Suprapubic skin (tissue), 4 donors: ENCODE results near the gene PKP1. TPM values are rescaled to one million over a fixed set of nuclear protein-coding genes. Genes with fewer than 3 reads are reported as not detected.

ENCODE experiments used
- DNase-seq, 2 donors: peaks; one replicate each; pipeline ENCODE4 v3.0.0-alpha.2; 2019; ENCODE audit warnings: low spot score in 2 of 2
- H3K27ac ChIP-seq: fragments of 200-600 bp; sonication (generic); one replicate; pipeline ENCODE4 v1.5.1; 2019
- H3K27me3 ChIP-seq: fragments of 200-600 bp; sonication (generic); one replicate; pipeline ENCODE4 v1.5.1; 2019
- H3K36me3 ChIP-seq: fragments of 200-600 bp; sonication (generic); one replicate; pipeline ENCODE4 v1.5.1; 2019
- H3K4me1 ChIP-seq: fragments of 200-600 bp; sonication (generic); one replicate; pipeline ENCODE4 v1.5.1; 2019
- H3K4me3 ChIP-seq: fragments of 200-600 bp; sonication (generic); one replicate; pipeline ENCODE4 v1.5.1; 2019; ENCODE audit warnings: mild to moderate bottlenecking
- H3K9me3 ChIP-seq: fragments of 200-600 bp; sonication (generic); one replicate; pipeline ENCODE4 v1.5.1; 2019
- CTCF ChIP-seq, 2 donors: fragments of 200-600 bp in 1 of 2; fragments of 450-650 bp in 1 of 2; sonication (generic) in 1 of 2; IDR thresholded peaks; one replicate each; pipeline ENCODE4 v1.5.1; 2016 to 2019; ENCODE audit warnings: antibody characterized with exemption in 2 of 2, mild to moderate bottlenecking in 1 of 2, moderate library complexity in 1 of 2
- EP300 ChIP-seq: sonication (generic); formaldehyde crosslinking; IDR thresholded peaks from one replicate; pipeline ENCODE4 v1.6.1; 2017; ENCODE audit warnings: antibody characterized with exemption
- POLR2A ChIP-seq, 2 donors: fragments of 450-650 bp; IDR thresholded peaks; one replicate each; pipeline ENCODE4 v1.6.1; 2017; ENCODE audit warnings: antibody characterized with exemption in 2 of 2, mild to moderate bottlenecking in 2 of 2, moderate library complexity in 2 of 2
- POLR2AphosphoS5 ChIP-seq, 3 donors: sonication (generic); formaldehyde crosslinking; IDR thresholded peaks; one replicate each; pipeline ENCODE4 v1.6.1; 2017; ENCODE audit warnings: antibody characterized with exemption in 3 of 3
- WGBS: methylation state at CpG from one replicate; pipeline ENCODE4 v1.1.5; 2018; 5-methylcytosine and 5-hydroxymethylcytosine counted together
- total RNA-seq, 4 donors: library from RNA; depleted of rRNA; stranded (reverse); fragments of >200 nt; gene quantifications; one replicate each; pipeline ENCODE4 v1.1.0, GENCODE V29; 2016

The PKP1 gene
- total RNA-seq, 4 donors from 2014 or later, result 888 to 1,187 (median 1,096) TPM

- TF ChIP-seq EP300 (no peak), CTCF (IDR thresholded peaks at IDR 0.05) (no peak), POLR2AphosphoS5 (IDR thresholded peaks at IDR 0.05) (no peak), POLR2A (IDR thresholded peaks at IDR 0.05) (no peak)
- 87% methylated on average over 7 of the region's 8 CpGs for WGBS
- peak in 1 of 2 donors; percentile 68 for DNase-seq
- no peaks in the 10 kb centered on the region for H3K36me3 ChIP-seq
- no peak overlapping the region for H3K27ac ChIP-seq
- peaks cover 37% of the 10 kb centered on the region for H3K4me1 ChIP-seq
- H3K27me3 ChIP-seq, result peaks cover 9% of the 10 kb centered on the region
- H3K4me3 ChIP-seq, result no peak overlapping the region
- H3K9me3 ChIP-seq, result no peaks in the 10 kb centered on the region
These were observed 21.3 kb upstream of the PKP1 start for GRCh38 chr1:201261771-201262547.

GRCh38 chr1:201262963-201263608, 20.2 kb upstream of the PKP1 start:
- WGBS, result 89% methylated on average over 7 of the region's 7 CpGs
- peaks cover 48% of the 10 kb centered on the region for H3K4me1 ChIP-seq
- no peaks in the 10 kb centered on the region for H3K36me3 ChIP-seq
- H3K4me3 ChIP-seq, result no peak overlapping the region
- no peak overlapping the region for H3K27ac ChIP-seq
- H3K9me3 ChIP-seq, result no peaks in the 10 kb centered on the region
- peak in 1 of 2 donors; percentile 47 for DNase-seq
- peaks cover 9% of the 10 kb centered on the region for H3K27me3 ChIP-seq
- no peak for TF ChIP-seq CTCF (IDR thresholded peaks at IDR 0.05)
- no peak for TF ChIP-seq EP300
- TF ChIP-seq POLR2AphosphoS5 (IDR thresholded peaks at IDR 0.05), result no peak
- TF ChIP-seq POLR2A (IDR thresholded peaks at IDR 0.05), result no peak

GRCh38 chr1:201264072-201264471, 19.2 kb upstream of the PKP1 start:
- H3K4me1 ChIP-seq, result peaks cover 57% of the 10 kb centered on the region
- DNase-seq, result peak; percentile 44 to 59
- H3K4me3 ChIP-seq, result no peak overlapping the region
- peaks cover 9% of the 10 kb centered on the region for H3K27me3 ChIP-seq
- no peak overlapping the region for H3K27ac ChIP-seq
- TF ChIP-seq EP300, result no peak
- no peak for TF ChIP-seq POLR2A (IDR thresholded peaks at IDR 0.05)
- no peak for TF ChIP-seq POLR2AphosphoS5 (IDR thresholded peaks at IDR 0.05)
- no peak for TF ChIP-seq CTCF (IDR thresholded peaks at IDR 0.05)
- H3K36me3 ChIP-seq, result no peaks in the 10 kb centered on the region
- H3K9me3 ChIP-seq, result no peaks in the 10 kb centered on the region
- 82% methylated on average over 6 of the region's 6 CpGs for WGBS

- Histone ChIP-seq H3K36me3 (no peaks in the 10 kb centered on the region), H3K9me3 (no peaks in the 10 kb centered on the region), H3K4me3 (no peak overlapping the region), H3K27me3 (peaks cover 9% of the 10 kb centered on the region), H3K27ac (no peak overlapping the region), H3K4me1 (peaks cover 57% of the 10 kb centered on the region)
- TF ChIP-seq CTCF (IDR thresholded peaks at IDR 0.05) (no peak), POLR2AphosphoS5 (IDR thresholded peaks at IDR 0.05) (no peak)
- peak in 1 of 2 donors; percentile 50 for DNase-seq
- WGBS, result 98% methylated on average over 4 of the region's 4 CpGs
These were observed 18.8 kb upstream of the PKP1 start for GRCh38 chr1:201264554-201264953.

- Histone ChIP-seq H3K27me3 (peaks cover 4% of the 10 kb centered on the region), H3K4me3 (no peak overlapping the region), H3K4me1 (peaks cover 52% of the 10 kb centered on the region), H3K9me3 (no peaks in the 10 kb centered on the region), H3K27ac (peak overlapping the region; percentile 78), H3K36me3 (no peaks in the 10 kb centered on the region)
- no peak for TF ChIP-seq POLR2AphosphoS5 (IDR thresholded peaks at IDR 0.05)
- TF ChIP-seq POLR2A (IDR thresholded peaks at IDR 0.05), result no peak
- TF ChIP-seq CTCF (IDR thresholded peaks at IDR 0.05), result no peak
- no peak for TF ChIP-seq EP300
- DNase-seq, result no peak
- WGBS, result 80% methylated on average over 3 of the region's 3 CpGs
These were observed 17.6 kb upstream of the PKP1 start for GRCh38 chr1:201265756-201266155.
